Measurements from ENCODE around the gene SYCP2. TPM values are rescaled to one million over a fixed set of nuclear protein-coding genes. Genes with fewer than 3 reads are reported as not detected.
A peak's percentile ranks its signal among the peaks of the same experiment; 100 is the strongest.

The SYCP2 gene
- total RNA-seq, 3 donors from 2014 or later = 4.5 to 30.1 (median 12.5) TPM

GRCh38 chr20:59836767-59837166 lies 96.7 kb downstream of the SYCP2 start:
- Histone ChIP-seq H3K4me1 (peaks cover 0 to 14% of the 10 kb centered on the region in 2 donors), H3K36me3 (no peaks in the 10 kb centered on the region), H3K9me3 (no peaks in the 10 kb centered on the region), H3K27me3 (no peaks in the 10 kb centered on the region), H3K4me3 (no peak overlapping the region), H3K27ac (no peak overlapping the region)
- DNase-seq (ENCODE audit: low spot score in 2 of 2) = no peak
- TF ChIP-seq POLR2A (IDR thresholded peaks at IDR 0.05) = no peak
- no peak for TF ChIP-seq POLR2AphosphoS5 (IDR thresholded peaks at IDR 0.05)
- TF ChIP-seq CTCF (IDR thresholded peaks at IDR 0.05) = no peak
- intact Hi-C loops (cut with DNase I; ENCODE audit: low total_unique reads) = no loop called here

GRCh38 chr20:59835448-59836395 lies 97.7 kb downstream of the SYCP2 start:
- Histone ChIP-seq H3K4me1 (peaks cover 0 to 14% of the 10 kb centered on the region in 2 donors), H3K9me3 (no peaks in the 10 kb centered on the region), H3K27me3 (no peaks in the 10 kb centered on the region), H3K27ac (peak overlapping the region in 1 of 2 donors; percentile 19), H3K36me3 (no peaks in the 10 kb centered on the region), H3K4me3 (peak overlapping the region in 2 of 3 donors; percentile 17 to 52)
- DNase-seq (ENCODE audit: low spot score in 2 of 2) = peak in 1 of 2 donors; percentile 47
- TF ChIP-seq POLR2A (IDR thresholded peaks at IDR 0.05) (no peak), CTCF (IDR thresholded peaks at IDR 0.05) (no peak), POLR2AphosphoS5 (IDR thresholded peaks at IDR 0.05) (no peak)
- intact Hi-C loops (cut with DNase I; ENCODE audit: low total_unique reads) = no loop called here

GRCh38 chr20:59835057-59835447 lies 98.4 kb downstream of the SYCP2 start:
- TF ChIP-seq POLR2A (IDR thresholded peaks at IDR 0.05) (no peak), POLR2AphosphoS5 (IDR thresholded peaks at IDR 0.05) (no peak), CTCF (IDR thresholded peaks at IDR 0.05) (no peak)
- peaks cover 0 to 14% of the 10 kb centered on the region in 2 donors for H3K4me1 ChIP-seq
- no peaks in the 10 kb centered on the region for H3K27me3 ChIP-seq
- no peak overlapping the region for H3K27ac ChIP-seq
- DNase-seq (ENCODE audit: low spot score in 2 of 2) = no peak
- H3K9me3 ChIP-seq = no peaks in the 10 kb centered on the region
- no peaks in the 10 kb centered on the region for H3K36me3 ChIP-seq
- no peak overlapping the region for H3K4me3 ChIP-seq
- intact Hi-C loops (cut with DNase I; ENCODE audit: low total_unique reads) = no loop called here

- no peak overlapping the region for H3K4me3 ChIP-seq
- peaks cover 0 to 5% of the 10 kb centered on the region in 2 donors for H3K27me3 ChIP-seq
- TF ChIP-seq POLR2A (IDR thresholded peaks at IDR 0.05) (no peak), CTCF (IDR thresholded peaks at IDR 0.05) (no peak), POLR2AphosphoS5 (IDR thresholded peaks at IDR 0.05) (no peak)
- peaks cover 0 to 14% of the 10 kb centered on the region in 2 donors for H3K4me1 ChIP-seq
- intact Hi-C loops (cut with DNase I; ENCODE audit: low total_unique reads) = loop anchor here (2.0 kb wide), 1 partner anchor 72 kb away; no protein-coding TSS in a partner anchor
- no peaks in the 10 kb centered on the region for H3K36me3 ChIP-seq
- no peaks in the 10 kb centered on the region for H3K9me3 ChIP-seq
- no peak for DNase-seq (ENCODE audit: low spot score in 2 of 2)
- no peak overlapping the region for H3K27ac ChIP-seq
Measured at GRCh38 chr20:59832406-59833363, 100.8 kb downstream of the SYCP2 start.
